SK-N-SH treated with all-trans-retinoic acid at 6 μM for 48 hours (cell line): ENCODE measurements around the gene PGM1.

Experiments used
- ATAC-seq: fragments of 200-7000 bp; cut with Tn5 transposase; 3 replicates; pipeline ENCODE4 v1.9.1; 2020; ENCODE audit warnings: mild to moderate bottlenecking, moderate library complexity
- ARNTL ChIP-seq: fragments of 450-650 bp; formaldehyde crosslinking; IDR thresholded peaks from 2 replicates; pipeline ENCODE4 v1.5.0; 2020; ENCODE audit warnings: low read depth, mild to moderate bottlenecking, moderate library complexity, borderline replicate concordance
- BACH2 ChIP-seq: fragments of 250-450 bp; sonication (Bioruptor Pico); IDR thresholded peaks from 2 replicates; pipeline ENCODE4 v1.9.0; 2021; ENCODE audit warnings: mild to moderate bottlenecking, borderline replicate concordance
- CSDC2 ChIP-seq: fragments of 250-450 bp; sonication (Bioruptor Pico); IDR thresholded peaks from 2 replicates; pipeline ENCODE4 v1.5.0; 2020; ENCODE audit warnings: mild to moderate bottlenecking, moderate library complexity
- ESRRG ChIP-seq: fragments of 250-450 bp; sonication (Bioruptor Pico); IDR thresholded peaks from 2 replicates; pipeline ENCODE4 v1.6.1; 2021; ENCODE audit warnings: mild to moderate bottlenecking
- ISL1 ChIP-seq: fragments of 250-450 bp; sonication (Bioruptor Pico); IDR thresholded peaks from 2 replicates; pipeline ENCODE4 v2.1.2; 2022; ENCODE audit warnings: mild to moderate bottlenecking, moderate library complexity
- OSR1 ChIP-seq: fragments of 250-450 bp; sonication (Bioruptor Pico); IDR thresholded peaks from 2 replicates; pipeline ENCODE4 v1.8.0; 2022; ENCODE audit warnings: moderate library complexity, mild to moderate bottlenecking, inconsistent platforms
- PPARA ChIP-seq: fragments of 250-450 bp; sonication (Bioruptor Pico); IDR thresholded peaks from 2 replicates; pipeline ENCODE4 v1.5.0; 2020; ENCODE audit warnings: mild to moderate bottlenecking, borderline replicate concordance
- RARB ChIP-seq: fragments of 250-450 bp; sonication (Bioruptor Pico); IDR thresholded peaks from 2 replicates; pipeline ENCODE4 v1.8.0; 2021; ENCODE audit warnings: mild to moderate bottlenecking, moderate library complexity
- SNAI2 ChIP-seq: fragments of 250-450 bp; sonication (Bioruptor Pico); IDR thresholded peaks from 2 replicates; pipeline ENCODE4 v1.5.0; 2020; ENCODE audit warnings: mild to moderate bottlenecking, moderate library complexity
- TCF4 ChIP-seq: fragments of 250-450 bp; sonication (Bioruptor Pico); IDR thresholded peaks from 2 replicates; pipeline ENCODE4 v1.8.0; 2021; ENCODE audit warnings: mild to moderate bottlenecking, moderate library complexity, borderline replicate concordance
- TOX ChIP-seq: fragments of 250-450 bp; sonication (Bioruptor Pico); IDR thresholded peaks from 2 replicates; pipeline ENCODE4 v1.8.0; 2021; ENCODE audit warnings: mild to moderate bottlenecking, moderate library complexity, borderline replicate concordance
- ZC3H10 ChIP-seq: fragments of 250-450 bp; sonication (Bioruptor Pico); IDR thresholded peaks from 2 replicates; pipeline ENCODE4 v1.5.1; 2021; ENCODE audit warnings: mild to moderate bottlenecking, moderate library complexity
- ZFP3 ChIP-seq: fragments of 250-450 bp; sonication (Bioruptor Pico); IDR thresholded peaks from 2 replicates; pipeline ENCODE4 v1.5.0; 2020; ENCODE audit warnings: mild to moderate bottlenecking, moderate library complexity
- ZFP30 ChIP-seq: fragments of 450-650 bp; formaldehyde crosslinking; IDR thresholded peaks from 2 replicates; pipeline ENCODE4 v1.5.0; 2022; ENCODE audit warnings: mild to moderate bottlenecking, moderate library complexity
- ZNF565 ChIP-seq: fragments of 450-650 bp; formaldehyde crosslinking; conservative IDR thresholded peaks from 2 replicates; pipeline ENCODE4 v1.5.0; 2020; ENCODE audit warnings: low read depth, mild to moderate bottlenecking, moderate library complexity
- ZNF70 ChIP-seq: fragments of 450-650 bp; formaldehyde crosslinking; IDR thresholded peaks from 2 replicates; pipeline ENCODE4 v1.5.0; 2020; ENCODE audit warnings: mild to moderate bottlenecking, moderate library complexity
- ZNF8 ChIP-seq: fragments of 450-650 bp; formaldehyde crosslinking; IDR thresholded peaks from 2 replicates; pipeline ENCODE4 v1.5.0; 2020; ENCODE audit warnings: mild to moderate bottlenecking, moderate library complexity
- TF ChIP-seq, protein P1 (sequence below): fragments of 250-450 bp; sonication (Bioruptor Pico); IDR thresholded peaks from 2 replicates; pipeline ENCODE4 v1.5.1; 2020; ENCODE audit warnings: low read depth, mild to moderate bottlenecking, moderate library complexity
- TF ChIP-seq, protein P2 (sequence below): fragments of 250-450 bp; sonication (Bioruptor Pico); IDR thresholded peaks from 2 replicates; pipeline ENCODE4 v1.5.0; 2020; ENCODE audit warnings: mild to moderate bottlenecking, moderate library complexity
- TF ChIP-seq, protein P3 (sequence below): fragments of 250-450 bp; sonication (Bioruptor Pico); IDR thresholded peaks from 2 replicates; pipeline ENCODE4 v1.8.0; 2020; ENCODE audit warnings: mild to moderate bottlenecking, moderate library complexity, borderline replicate concordance
- TF ChIP-seq, protein P4 (sequence below): fragments of 250-450 bp; sonication (Bioruptor Pico); IDR thresholded peaks from 2 replicates; pipeline ENCODE4 v1.5.1; 2021; ENCODE audit warnings: mild to moderate bottlenecking, moderate library complexity

The PGM1 gene

DNA sequence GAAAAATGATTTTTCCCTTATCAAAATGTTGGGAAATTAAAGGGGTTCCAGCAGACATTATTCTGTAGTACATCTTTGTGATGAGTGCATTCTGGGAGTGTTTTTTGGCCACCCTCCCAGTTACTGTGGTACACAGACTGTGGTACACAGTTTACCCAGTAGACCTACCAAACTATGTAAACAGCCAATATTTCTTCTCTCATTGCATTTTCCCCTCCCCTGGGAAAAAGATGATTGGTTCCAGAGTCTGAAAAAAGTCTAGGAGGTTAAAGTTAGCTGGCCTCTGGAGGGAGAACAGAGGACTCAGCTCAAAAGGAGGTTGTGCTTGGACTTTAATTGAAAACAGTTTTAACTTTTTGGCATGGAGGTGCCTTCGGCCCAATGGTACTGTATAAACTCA lies 42.5 kb downstream of the PGM1 start:
- TF ChIP-seq RARB (CRISPR knock-in tag), result no peak
- no peak for TF ChIP-seq ESRRG (CRISPR knock-in tag)
- no peak for TF ChIP-seq ZFP3
- TF ChIP-seq CSDC2 (CRISPR knock-in tag), result no peak
- TF ChIP-seq ZNF565 (CRISPR knock-in tag), result no peak
- no peak for TF ChIP-seq TOX (CRISPR knock-in tag)
- no peak for TF ChIP-seq ZC3H10 (CRISPR knock-in tag)
- TF ChIP-seq, protein P1, sequence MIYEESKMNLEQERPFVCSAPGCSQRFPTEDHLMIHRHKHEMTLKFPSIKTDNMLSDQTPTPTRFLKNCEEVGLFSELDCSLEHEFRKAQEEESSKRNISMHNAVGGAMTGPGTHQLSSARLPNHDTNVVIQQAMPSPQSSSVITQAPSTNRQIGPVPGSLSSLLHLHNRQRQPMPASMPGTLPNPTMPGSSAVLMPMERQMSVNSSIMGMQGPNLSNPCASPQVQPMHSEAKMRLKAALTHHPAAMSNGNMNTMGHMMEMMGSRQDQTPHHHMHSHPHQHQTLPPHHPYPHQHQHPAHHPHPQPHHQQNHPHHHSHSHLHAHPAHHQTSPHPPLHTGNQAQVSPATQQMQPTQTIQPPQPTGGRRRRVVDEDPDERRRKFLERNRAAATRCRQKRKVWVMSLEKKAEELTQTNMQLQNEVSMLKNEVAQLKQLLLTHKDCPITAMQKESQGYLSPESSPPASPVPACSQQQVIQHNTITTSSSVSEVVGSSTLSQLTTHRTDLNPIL, result no peak
- no peak for TF ChIP-seq OSR1
- TF ChIP-seq SNAI2 (CRISPR knock-in tag), result no peak
- no peak for TF ChIP-seq ZNF8 (CRISPR knock-in tag)
- TF ChIP-seq ZFP30 (CRISPR knock-in tag), result no peak
- TF ChIP-seq, protein P2, sequence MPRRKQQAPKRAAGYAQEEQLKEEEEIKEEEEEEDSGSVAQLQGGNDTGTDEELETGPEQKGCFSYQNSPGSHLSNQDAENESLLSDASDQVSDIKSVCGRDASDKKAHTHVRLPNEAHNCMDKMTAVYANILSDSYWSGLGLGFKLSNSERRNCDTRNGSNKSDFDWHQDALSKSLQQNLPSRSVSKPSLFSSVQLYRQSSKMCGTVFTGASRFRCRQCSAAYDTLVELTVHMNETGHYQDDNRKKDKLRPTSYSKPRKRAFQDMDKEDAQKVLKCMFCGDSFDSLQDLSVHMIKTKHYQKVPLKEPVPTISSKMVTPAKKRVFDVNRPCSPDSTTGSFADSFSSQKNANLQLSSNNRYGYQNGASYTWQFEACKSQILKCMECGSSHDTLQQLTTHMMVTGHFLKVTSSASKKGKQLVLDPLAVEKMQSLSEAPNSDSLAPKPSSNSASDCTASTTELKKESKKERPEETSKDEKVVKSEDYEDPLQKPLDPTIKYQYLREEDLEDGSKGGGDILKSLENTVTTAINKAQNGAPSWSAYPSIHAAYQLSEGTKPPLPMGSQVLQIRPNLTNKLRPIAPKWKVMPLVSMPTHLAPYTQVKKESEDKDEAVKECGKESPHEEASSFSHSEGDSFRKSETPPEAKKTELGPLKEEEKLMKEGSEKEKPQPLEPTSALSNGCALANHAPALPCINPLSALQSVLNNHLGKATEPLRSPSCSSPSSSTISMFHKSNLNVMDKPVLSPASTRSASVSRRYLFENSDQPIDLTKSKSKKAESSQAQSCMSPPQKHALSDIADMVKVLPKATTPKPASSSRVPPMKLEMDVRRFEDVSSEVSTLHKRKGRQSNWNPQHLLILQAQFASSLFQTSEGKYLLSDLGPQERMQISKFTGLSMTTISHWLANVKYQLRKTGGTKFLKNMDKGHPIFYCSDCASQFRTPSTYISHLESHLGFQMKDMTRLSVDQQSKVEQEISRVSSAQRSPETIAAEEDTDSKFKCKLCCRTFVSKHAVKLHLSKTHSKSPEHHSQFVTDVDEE (CRISPR knock-in tag), result no peak
- no peak for TF ChIP-seq ISL1 (CRISPR knock-in tag)
- TF ChIP-seq ZNF70 (CRISPR knock-in tag), result no peak
- no peak for TF ChIP-seq PPARA (CRISPR knock-in tag)
- ATAC-seq, result no peak

DNA sequence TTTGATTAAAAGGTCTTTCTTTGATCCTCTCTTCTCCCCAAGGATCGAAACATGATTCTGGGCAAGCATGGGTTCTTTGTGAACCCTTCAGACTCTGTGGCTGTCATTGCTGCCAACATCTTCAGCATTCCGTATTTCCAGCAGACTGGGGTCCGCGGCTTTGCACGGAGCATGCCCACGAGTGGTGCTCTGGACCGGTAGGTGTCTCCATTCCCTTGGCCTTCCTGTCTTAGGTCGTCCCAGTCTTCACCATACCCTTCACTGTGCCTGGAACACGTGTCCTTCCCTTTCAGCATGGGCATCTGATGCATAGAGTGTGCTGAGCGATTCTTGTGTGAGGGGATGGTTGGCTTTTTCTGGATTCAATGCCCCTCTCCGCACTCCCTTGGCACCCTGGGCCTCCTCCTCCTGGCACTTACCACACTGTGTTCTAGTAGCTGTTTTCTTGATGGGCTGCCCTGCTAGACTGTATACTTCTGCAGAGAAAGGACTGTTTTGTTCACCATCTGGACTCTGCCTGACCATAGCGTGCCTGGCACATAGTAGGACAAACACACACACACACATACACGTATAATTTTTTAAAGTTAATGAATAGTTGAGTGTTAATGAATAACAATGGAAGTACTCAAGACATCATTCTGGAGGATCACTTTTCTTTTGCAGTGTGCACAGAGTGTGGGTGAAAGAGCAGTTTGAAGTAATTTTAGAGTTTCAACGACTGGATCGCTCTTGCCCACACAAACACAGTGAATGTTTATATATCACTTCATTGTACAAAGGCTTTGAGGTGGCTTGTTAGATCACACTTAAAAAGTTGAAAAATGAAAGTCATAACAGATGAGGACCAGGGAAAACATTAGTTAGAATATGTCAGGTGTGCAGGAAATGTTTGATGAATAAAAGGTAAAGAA lies 43.2 kb downstream of the PGM1 start:
- no peak for TF ChIP-seq RARB (CRISPR knock-in tag)
- no peak for TF ChIP-seq TCF4 (CRISPR knock-in tag)
- no peak for TF ChIP-seq TOX (CRISPR knock-in tag)
- TF ChIP-seq ZNF8 (CRISPR knock-in tag), result no peak
- TF ChIP-seq BACH2, result no peak

DNA sequence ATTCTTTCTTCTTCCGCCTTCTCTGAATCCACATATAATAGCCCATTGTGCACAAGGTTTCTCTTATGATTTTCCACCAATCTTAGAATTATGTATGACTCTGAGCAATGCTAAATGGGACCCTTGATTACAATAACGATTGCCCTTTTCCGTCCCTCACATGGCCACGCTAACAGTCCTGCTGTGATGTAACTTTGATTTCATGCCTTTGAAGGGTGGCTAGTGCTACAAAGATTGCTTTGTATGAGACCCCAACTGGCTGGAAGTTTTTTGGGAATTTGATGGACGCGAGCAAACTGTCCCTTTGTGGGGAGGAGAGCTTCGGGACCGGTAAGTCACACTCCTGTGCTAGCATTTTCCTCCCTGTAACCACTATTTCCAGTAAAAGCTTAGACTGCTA lies 45.3 kb downstream of the PGM1 start:
- TF ChIP-seq TCF4 (CRISPR knock-in tag) (no peak), TOX (CRISPR knock-in tag) (no peak), ZNF70 (CRISPR knock-in tag) (no peak), RARB (CRISPR knock-in tag) (no peak)
- ATAC-seq, result no peak

More for the DNA sequence above, 43.2 kb downstream of the PGM1 start:
- ATAC-seq, result no peak

DNA sequence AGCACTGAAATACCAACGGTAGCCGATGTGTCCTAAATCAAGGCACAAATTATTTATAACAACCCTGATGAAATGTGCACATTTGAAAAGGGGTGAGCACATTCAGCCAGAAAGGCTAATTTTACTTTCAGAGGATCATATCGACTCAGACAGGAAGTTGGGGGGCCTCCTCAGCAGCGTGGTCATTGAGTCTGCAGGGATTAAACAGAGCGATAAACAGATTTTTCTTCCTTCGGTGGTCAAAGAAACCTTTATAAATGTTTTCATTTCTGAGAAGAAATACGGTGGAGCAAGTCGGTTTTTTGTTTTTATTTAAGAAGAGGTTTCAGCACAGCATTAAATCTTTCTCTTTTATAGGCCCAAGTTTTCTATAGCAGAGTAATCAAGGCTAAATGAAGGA lies 45.7 kb downstream of the PGM1 start:
- TF ChIP-seq, protein P1, result no peak
- no peak for TF ChIP-seq ZNF565 (CRISPR knock-in tag)
- no peak for TF ChIP-seq ZFP30 (CRISPR knock-in tag)
- TF ChIP-seq ZNF8 (CRISPR knock-in tag), result no peak
- TF ChIP-seq TCF4 (CRISPR knock-in tag), result no peak
- TF ChIP-seq, protein P3, sequence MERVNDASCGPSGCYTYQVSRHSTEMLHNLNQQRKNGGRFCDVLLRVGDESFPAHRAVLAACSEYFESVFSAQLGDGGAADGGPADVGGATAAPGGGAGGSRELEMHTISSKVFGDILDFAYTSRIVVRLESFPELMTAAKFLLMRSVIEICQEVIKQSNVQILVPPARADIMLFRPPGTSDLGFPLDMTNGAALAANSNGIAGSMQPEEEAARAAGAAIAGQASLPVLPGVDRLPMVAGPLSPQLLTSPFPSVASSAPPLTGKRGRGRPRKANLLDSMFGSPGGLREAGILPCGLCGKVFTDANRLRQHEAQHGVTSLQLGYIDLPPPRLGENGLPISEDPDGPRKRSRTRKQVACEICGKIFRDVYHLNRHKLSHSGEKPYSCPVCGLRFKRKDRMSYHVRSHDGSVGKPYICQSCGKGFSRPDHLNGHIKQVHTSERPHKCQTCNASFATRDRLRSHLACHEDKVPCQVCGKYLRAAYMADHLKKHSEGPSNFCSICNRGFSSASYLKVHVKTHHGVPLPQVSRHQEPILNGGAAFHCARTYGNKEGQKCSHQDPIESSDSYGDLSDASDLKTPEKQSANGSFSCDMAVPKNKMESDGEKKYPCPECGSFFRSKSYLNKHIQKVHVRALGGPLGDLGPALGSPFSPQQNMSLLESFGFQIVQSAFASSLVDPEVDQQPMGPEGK (CRISPR knock-in tag), result no peak
- TF ChIP-seq ISL1 (CRISPR knock-in tag), result no peak
- no peak for TF ChIP-seq ARNTL (CRISPR knock-in tag)
- TF ChIP-seq, protein P4, sequence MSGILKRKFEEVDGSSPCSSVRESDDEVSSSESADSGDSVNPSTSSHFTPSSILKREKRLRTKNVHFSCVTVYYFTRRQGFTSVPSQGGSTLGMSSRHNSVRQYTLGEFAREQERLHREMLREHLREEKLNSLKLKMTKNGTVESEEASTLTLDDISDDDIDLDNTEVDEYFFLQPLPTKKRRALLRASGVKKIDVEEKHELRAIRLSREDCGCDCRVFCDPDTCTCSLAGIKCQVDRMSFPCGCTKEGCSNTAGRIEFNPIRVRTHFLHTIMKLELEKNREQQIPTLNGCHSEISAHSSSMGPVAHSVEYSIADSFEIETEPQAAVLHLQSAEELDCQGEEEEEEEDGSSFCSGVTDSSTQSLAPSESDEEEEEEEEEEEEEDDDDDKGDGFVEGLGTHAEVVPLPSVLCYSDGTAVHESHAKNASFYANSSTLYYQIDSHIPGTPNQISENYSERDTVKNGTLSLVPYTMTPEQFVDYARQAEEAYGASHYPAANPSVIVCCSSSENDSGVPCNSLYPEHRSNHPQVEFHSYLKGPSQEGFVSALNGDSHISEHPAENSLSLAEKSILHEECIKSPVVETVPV (CRISPR knock-in tag), result no peak
- no peak for TF ChIP-seq ZFP3
- no peak for TF ChIP-seq CSDC2 (CRISPR knock-in tag)
- TF ChIP-seq ZNF70 (CRISPR knock-in tag), result no peak
- TF ChIP-seq SNAI2 (CRISPR knock-in tag), result no peak
- TF ChIP-seq ESRRG (CRISPR knock-in tag), result no peak
- no peak for ATAC-seq
